ENCODE results near the gene PROX2. TPM values are rescaled to one million over a fixed set of nuclear protein-coding genes. Genes with fewer than 3 reads are reported as not detected.

Gene PROX2
- total and polyA plus RNA-seq, 5 donors from 2014 or later, result 0.21 TPM; not detected in 4

DNA sequence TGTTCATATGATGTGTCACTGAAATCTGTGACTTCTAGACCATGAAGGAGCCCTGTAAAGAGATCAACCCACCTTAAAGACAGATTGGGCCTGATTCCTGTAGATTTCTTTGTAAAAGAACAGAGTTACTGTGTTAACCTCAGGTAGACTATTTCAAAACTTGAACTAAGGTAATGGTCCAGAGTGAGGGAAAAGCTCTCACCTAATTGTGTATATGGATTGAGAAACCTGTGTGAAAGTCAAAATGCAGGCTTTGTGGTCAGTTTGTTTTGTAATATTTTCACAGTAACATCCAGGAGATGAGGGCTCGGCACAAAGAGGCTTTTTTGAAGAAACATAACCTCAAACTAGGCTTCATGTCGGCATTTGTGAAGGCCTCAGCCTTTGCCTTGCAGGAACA is 22.1 kb upstream of the PROX2 start:
- peaks cover 96% of the 10 kb centered on the region for H3K36me3 ChIP-seq (ENCODE audit: control insufficient read depth, insufficient read depth, low read length)
- H3K4me3 ChIP-seq (ENCODE audit: low read depth, low read length), result no peak overlapping the region
- ATAC-seq (ENCODE audit: low read depth in 2 of 2), result no peak
- no peaks in the 10 kb centered on the region for H3K4me1 ChIP-seq (ENCODE audit: control insufficient read depth, insufficient read depth, low read length, poor library complexity, severe bottlenecking)
- no peak for DNase-seq
- Mint-ChIP-seq H3K27me3 (no peaks in the 10 kb centered on the region), H3K4me3 (no peak overlapping the region), H3K36me3 (peaks cover 52% of the 10 kb centered on the region), H3K4me1 (peaks cover 0 to 10% (median 6%) of the 10 kb centered on the region in 4 donors), H3K9me3 (no peaks in the 10 kb centered on the region), H3K27ac (peak overlapping the region in 1 of 3 donors; percentile 25)
- no peaks in the 10 kb centered on the region for H3K27me3 ChIP-seq (ENCODE audit: control insufficient read depth, insufficient read depth, low read length)
- no peak overlapping the region for H3K27ac ChIP-seq (ENCODE audit: insufficient read depth, low read length, poor library complexity, severe bottlenecking)
- H3K9me3 ChIP-seq (ENCODE audit: control insufficient read depth in 2 of 2, low read length in 2 of 2), result no peaks in the 10 kb centered on the region

GRCh38 chr14:74897642-74898041 is 21.7 kb upstream of the PROX2 start:
- no peak overlapping the region for H3K4me3 Mint-ChIP-seq
- H3K27ac ChIP-seq (ENCODE audit: insufficient read depth, low read length, poor library complexity, severe bottlenecking), result no peak overlapping the region
- H3K36me3 ChIP-seq (ENCODE audit: control insufficient read depth, insufficient read depth, low read length), result peaks cover 96% of the 10 kb centered on the region
- DNase-seq (no peak), ATAC-seq (ENCODE audit: low read depth in 2 of 2) (no peak)
- H3K27me3 ChIP-seq (ENCODE audit: control insufficient read depth, insufficient read depth, low read length), result no peaks in the 10 kb centered on the region
- no peaks in the 10 kb centered on the region for H3K4me1 ChIP-seq (ENCODE audit: control insufficient read depth, insufficient read depth, low read length, poor library complexity, severe bottlenecking)
- peaks cover 52% of the 10 kb centered on the region for H3K36me3 Mint-ChIP-seq
- peak overlapping the region in 1 of 3 donors; percentile 60 for H3K27ac Mint-ChIP-seq
- no peak overlapping the region for H3K4me3 ChIP-seq (ENCODE audit: low read depth, low read length)
- no peaks in the 10 kb centered on the region for H3K27me3 Mint-ChIP-seq
- no peaks in the 10 kb centered on the region for H3K9me3 Mint-ChIP-seq
- H3K4me1 Mint-ChIP-seq, result peaks cover 0 to 10% (median 6%) of the 10 kb centered on the region in 4 donors
- H3K9me3 ChIP-seq (ENCODE audit: control insufficient read depth in 2 of 2, low read length in 2 of 2), result no peaks in the 10 kb centered on the region

GRCh38 chr14:74896400-74896799 is 20.5 kb upstream of the PROX2 start:
- no peak overlapping the region for H3K27ac Mint-ChIP-seq
- no peaks in the 10 kb centered on the region for H3K27me3 ChIP-seq (ENCODE audit: control insufficient read depth, insufficient read depth, low read length)
- no peak overlapping the region for H3K4me3 Mint-ChIP-seq
- no peaks in the 10 kb centered on the region for H3K9me3 Mint-ChIP-seq
- ATAC-seq (ENCODE audit: low read depth in 2 of 2) (no peak), DNase-seq (no peak)
- peaks cover 96% of the 10 kb centered on the region for H3K36me3 ChIP-seq (ENCODE audit: control insufficient read depth, insufficient read depth, low read length)
- peaks cover 59% of the 10 kb centered on the region for H3K36me3 Mint-ChIP-seq
- no peaks in the 10 kb centered on the region for H3K9me3 ChIP-seq (ENCODE audit: control insufficient read depth in 2 of 2, low read length in 2 of 2)
- no peak overlapping the region for H3K4me3 ChIP-seq (ENCODE audit: low read depth, low read length)
- peaks cover 0 to 7% (median 6%) of the 10 kb centered on the region in 4 donors for H3K4me1 Mint-ChIP-seq
- H3K27me3 Mint-ChIP-seq, result no peaks in the 10 kb centered on the region
- H3K4me1 ChIP-seq (ENCODE audit: control insufficient read depth, insufficient read depth, low read length, poor library complexity, severe bottlenecking), result no peaks in the 10 kb centered on the region
- no peak overlapping the region for H3K27ac ChIP-seq (ENCODE audit: insufficient read depth, low read length, poor library complexity, severe bottlenecking)

DNA sequence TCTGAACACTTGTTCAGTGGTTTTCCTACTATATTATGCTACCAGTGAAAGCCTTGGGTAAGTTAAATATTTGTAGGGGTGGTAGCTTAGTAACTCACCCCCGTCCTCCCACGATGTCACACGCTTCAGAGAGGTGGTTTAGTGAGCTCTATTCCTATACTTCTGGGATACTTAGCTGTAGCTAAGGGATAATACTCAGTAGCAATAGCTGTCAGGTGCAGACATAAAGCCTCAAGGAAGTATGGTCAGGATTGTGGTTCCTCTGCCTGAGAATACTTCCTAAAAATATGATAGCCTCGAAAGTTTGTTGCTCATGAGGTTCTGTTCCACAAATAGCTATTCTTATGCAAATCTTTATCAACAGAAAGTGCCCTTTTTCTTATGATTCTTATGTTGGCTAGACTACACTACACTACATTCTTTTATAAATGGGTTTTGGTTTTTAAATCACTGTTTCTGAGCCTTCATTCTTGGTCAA is 17.7 kb upstream of the PROX2 start:
- no peaks in the 10 kb centered on the region for H3K27me3 Mint-ChIP-seq
- DNase-seq (no peak), ATAC-seq (ENCODE audit: low read depth in 2 of 2) (no peak)
- Histone ChIP-seq H3K4me1 (ENCODE audit: control insufficient read depth, insufficient read depth, low read length, poor library complexity, severe bottlenecking) (no peaks in the 10 kb centered on the region), H3K27ac (ENCODE audit: insufficient read depth, low read length, poor library complexity, severe bottlenecking) (no peak overlapping the region), H3K4me3 (ENCODE audit: low read depth, low read length) (no peak overlapping the region), H3K9me3 (ENCODE audit: control insufficient read depth in 2 of 2, low read length in 2 of 2) (no peaks in the 10 kb centered on the region), H3K27me3 (ENCODE audit: control insufficient read depth, insufficient read depth, low read length) (no peaks in the 10 kb centered on the region), H3K36me3 (ENCODE audit: control insufficient read depth, insufficient read depth, low read length) (peaks cover 94% of the 10 kb centered on the region)
- no peak overlapping the region for H3K4me3 Mint-ChIP-seq
- peak overlapping the region; percentile 2 to 56 (median 38) for H3K27ac Mint-ChIP-seq
- H3K36me3 Mint-ChIP-seq, result peaks cover 51% of the 10 kb centered on the region
- H3K4me1 Mint-ChIP-seq, result peaks cover 3 to 18% (median 10%) of the 10 kb centered on the region in 4 donors
- no peaks in the 10 kb centered on the region for H3K9me3 Mint-ChIP-seq

GRCh38 chr14:74892745-74893144 is 16.8 kb upstream of the PROX2 start:
- H3K4me3 Mint-ChIP-seq, result no peak overlapping the region
- peaks cover 50% of the 10 kb centered on the region for H3K36me3 Mint-ChIP-seq
- H3K4me1 ChIP-seq (ENCODE audit: control insufficient read depth, insufficient read depth, low read length, poor library complexity, severe bottlenecking), result peaks cover 8% of the 10 kb centered on the region
- peaks cover 89% of the 10 kb centered on the region for H3K36me3 ChIP-seq (ENCODE audit: control insufficient read depth, insufficient read depth, low read length)
- no peaks in the 10 kb centered on the region for H3K27me3 Mint-ChIP-seq
- no peak for DNase-seq
- no peak overlapping the region for H3K4me3 ChIP-seq (ENCODE audit: low read depth, low read length)
- H3K27me3 ChIP-seq (ENCODE audit: control insufficient read depth, insufficient read depth, low read length), result no peaks in the 10 kb centered on the region
- H3K9me3 Mint-ChIP-seq, result no peaks in the 10 kb centered on the region
- H3K9me3 ChIP-seq (ENCODE audit: control insufficient read depth in 2 of 2, low read length in 2 of 2), result no peaks in the 10 kb centered on the region
- H3K27ac ChIP-seq (ENCODE audit: insufficient read depth, low read length, poor library complexity, severe bottlenecking), result no peak overlapping the region
- peaks cover 12 to 21% (median 17%) of the 10 kb centered on the region in 4 donors for H3K4me1 Mint-ChIP-seq
- no peak for ATAC-seq (ENCODE audit: low read depth in 2 of 2)
- H3K27ac Mint-ChIP-seq, result peak overlapping the region in 1 of 3 donors; percentile 67

DNA sequence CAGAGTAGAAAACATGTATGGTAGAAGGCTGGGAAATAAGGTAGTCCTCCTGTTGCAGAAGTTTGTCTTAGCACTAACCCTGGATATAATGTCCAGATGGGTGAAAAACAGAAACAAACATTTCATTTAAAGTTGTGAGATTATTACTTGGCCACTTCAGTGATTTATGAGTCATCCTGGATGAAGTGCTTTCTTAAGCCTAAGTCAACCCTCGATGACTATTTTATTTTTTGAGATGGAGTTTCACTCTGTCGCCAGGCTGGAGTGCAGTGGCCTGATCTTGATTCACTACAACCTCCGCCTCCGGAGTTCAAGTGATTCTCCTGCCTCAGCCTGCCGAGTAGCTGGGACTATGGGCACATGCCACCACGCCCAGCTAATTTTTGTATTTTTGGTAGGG is 15.9 kb upstream of the PROX2 start:
- Histone ChIP-seq H3K4me1 (ENCODE audit: control insufficient read depth, insufficient read depth, low read length, poor library complexity, severe bottlenecking) (peaks cover 12% of the 10 kb centered on the region), H3K27me3 (ENCODE audit: control insufficient read depth, insufficient read depth, low read length) (no peaks in the 10 kb centered on the region), H3K9me3 (ENCODE audit: control insufficient read depth in 2 of 2, low read length in 2 of 2) (no peaks in the 10 kb centered on the region), H3K4me3 (ENCODE audit: low read depth, low read length) (no peak overlapping the region), H3K36me3 (ENCODE audit: control insufficient read depth, insufficient read depth, low read length) (peaks cover 85% of the 10 kb centered on the region), H3K27ac (ENCODE audit: insufficient read depth, low read length, poor library complexity, severe bottlenecking) (no peak overlapping the region)
- ATAC-seq (ENCODE audit: low read depth in 2 of 2) (no peak), DNase-seq (no peak)
- Mint-ChIP-seq H3K36me3 (peaks cover 48% of the 10 kb centered on the region), H3K27me3 (no peaks in the 10 kb centered on the region), H3K4me3 (no peak overlapping the region), H3K4me1 (peaks cover 14 to 20% (median 18%) of the 10 kb centered on the region in 4 donors), H3K27ac (peak overlapping the region in 1 of 3 donors; percentile 67), H3K9me3 (no peaks in the 10 kb centered on the region)

DNA sequence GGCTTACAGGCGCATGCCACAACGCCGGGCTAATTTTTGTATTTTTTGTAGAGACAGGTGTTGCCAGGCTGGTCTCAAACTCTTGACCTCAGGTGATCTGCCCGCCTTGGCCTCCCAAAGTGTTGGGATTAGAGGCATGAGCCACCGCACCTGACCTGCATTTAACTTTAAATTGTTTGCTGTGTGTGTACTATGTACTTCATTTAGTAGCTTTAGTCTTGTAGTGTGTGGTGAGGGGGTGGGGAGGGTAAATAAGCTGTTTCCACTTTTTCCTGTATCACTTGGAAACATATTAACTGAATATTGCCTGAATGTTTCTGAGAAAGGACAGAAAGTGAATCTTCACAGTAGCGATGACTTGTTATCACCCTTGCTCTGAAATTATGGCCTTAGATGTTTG is 14.3 kb upstream of the PROX2 start:
- Mint-ChIP-seq H3K9me3 (no peaks in the 10 kb centered on the region), H3K4me3 (no peak overlapping the region), H3K36me3 (peaks cover 48% of the 10 kb centered on the region), H3K4me1 (peaks cover 22 to 35% (median 27%) of the 10 kb centered on the region in 4 donors), H3K27ac (peak overlapping the region in 1 of 3 donors; percentile 56), H3K27me3 (no peaks in the 10 kb centered on the region)
- Histone ChIP-seq H3K4me1 (ENCODE audit: control insufficient read depth, insufficient read depth, low read length, poor library complexity, severe bottlenecking) (peaks cover 14% of the 10 kb centered on the region), H3K36me3 (ENCODE audit: control insufficient read depth, insufficient read depth, low read length) (peaks cover 83% of the 10 kb centered on the region), H3K9me3 (ENCODE audit: control insufficient read depth in 2 of 2, low read length in 2 of 2) (no peaks in the 10 kb centered on the region), H3K27me3 (ENCODE audit: control insufficient read depth, insufficient read depth, low read length) (no peaks in the 10 kb centered on the region), H3K27ac (ENCODE audit: insufficient read depth, low read length, poor library complexity, severe bottlenecking) (no peak overlapping the region), H3K4me3 (ENCODE audit: low read depth, low read length) (no peak overlapping the region)
- DNase-seq (no peak), ATAC-seq (ENCODE audit: low read depth in 2 of 2) (no peak)
